SK-N-SH (cell line): ENCODE measurements around the gene TCEA3. TPM values are rescaled to one million over a fixed set of nuclear protein-coding genes. Genes with fewer than 3 reads are reported as not detected.

ENCODE experiments used
- CTCF ChIA-PET: fragments of 300-600, 350-600 bp; formaldehyde crosslinking; extraction: SDS; loops from one replicate; lab custom pipeline; 2021; lab: Yijun Ruan, JAX
- POLR2A ChIA-PET: fragments of 350-600 bp; sonication (Branson Sonifier 250); formaldehyde crosslinking; extraction: SDS; loops from one replicate; lab custom pipeline; 2020; ENCODE audit warnings: antibody characterized with exemption, inconsistent platforms; lab: Yijun Ruan, JAX
- DNase-seq: peaks from one replicate; pipeline ENCODE4 v3.0.0; 2012
- H2AFZ ChIP-seq: fragments of 200-600 bp; sonication (generic); 2 replicates; pipeline ENCODE4 v1.8.1; 2016; ENCODE audit warnings: antibody characterized with exemption, mild to moderate bottlenecking, low read depth
- H3F3A ChIP-seq: fragments of 200-600 bp; sonication (generic); replicated peaks from 2 replicates; pipeline ENCODE3; 2016; ENCODE audit warnings: antibody characterized with exemption, mild to moderate bottlenecking; ENCODE audit not compliant: insufficient read depth
- H3K27ac ChIP-seq, 2 experiments: fragments of 200-500 bp in 1 of 2; fragments of 200-600 bp in 1 of 2; sonication (Bioruptor generic) in 1 of 2; sonication (generic), shearing (Covaris generic) in 1 of 2; 2 replicates each; pipeline versions ENCODE4 v1.5.1 to v1.6.1; 2014 to 2016; ENCODE audit warnings: low read depth in 2 of 2, inconsistent platforms in 1 of 2, low read length in 1 of 2, mild to moderate bottlenecking in 1 of 2, mixed read lengths in 1 of 2
- H3K27me3 ChIP-seq: fragments of 200-600 bp; sonication (generic), shearing (Covaris generic); 2 replicates; pipeline ENCODE4 v1.6.1; 2016; ENCODE audit warnings: mixed run types; ENCODE audit not compliant: insufficient read depth
- H3K36me3 ChIP-seq, 2 experiments: fragments of 200-500 bp in 1 of 2; fragments of 200-600 bp in 1 of 2; sonication (Bioruptor generic) in 1 of 2; sonication (generic) in 1 of 2; replicated peaks in 1 of 2; 2 replicates each; pipeline versions ENCODE3 to v1.5.1; 2014 to 2016; ENCODE audit warnings: low read length in 1 of 2, mild to moderate bottlenecking in 1 of 2; ENCODE audit not compliant: insufficient read depth in 2 of 2, control insufficient read depth in 1 of 2
- H3K4me1 ChIP-seq, 2 experiments: fragments of 200-500 bp in 1 of 2; fragments of 200-600 bp in 1 of 2; sonication (Bioruptor generic) in 1 of 2; sonication (generic), shearing (Covaris generic) in 1 of 2; 2 replicates each; pipeline versions ENCODE4 v1.5.1 to v1.6.1; 2014 to 2016; ENCODE audit warnings: low read depth in 1 of 2, low read length in 1 of 2, mixed run types in 1 of 2; ENCODE audit not compliant: insufficient read depth in 2 of 2, control insufficient read depth in 1 of 2
- H3K4me2 ChIP-seq: fragments of 200-600 bp; sonication (generic), shearing (Covaris generic); 2 replicates; pipeline ENCODE4 v1.6.1; 2017; ENCODE audit warnings: mixed run types
- H3K4me3 ChIP-seq, 2 experiments: fragments of 200-500 bp in 1 of 2; fragments of 200-600 bp in 1 of 2; sonication (Bioruptor generic) in 1 of 2; sonication (generic), shearing (Covaris generic) in 1 of 2; 2 replicates each; pipeline versions ENCODE4 v1.5.1 to v1.8.1; 2014 to 2016; ENCODE audit warnings: low read depth in 2 of 2, inconsistent platforms in 1 of 2, low read length in 1 of 2, mild to moderate bottlenecking in 1 of 2, mixed read lengths in 1 of 2, moderate library complexity in 1 of 2
- H3K79me2 ChIP-seq: fragments of 200-600 bp; sonication (generic); 2 replicates; pipeline ENCODE4 v1.8.1; 2017; ENCODE audit warnings: mild to moderate bottlenecking; ENCODE audit not compliant: insufficient read depth
- H3K9ac ChIP-seq: fragments of 200-600 bp; sonication (generic); 2 replicates; pipeline ENCODE4 v1.6.1; 2017; ENCODE audit warnings: mixed run types
- H3K9me2 ChIP-seq: fragments of 200-600 bp; sonication (generic); 2 replicates; pipeline ENCODE4 v1.6.1; 2017; ENCODE audit warnings: mixed run types
- H3K9me3 ChIP-seq: fragments of 200-600 bp; sonication (generic); 2 replicates; pipeline ENCODE4 v1.6.1; 2017; ENCODE audit warnings: mixed run types, mild to moderate bottlenecking, moderate library complexity
- H4K20me1 ChIP-seq: fragments of 200-600 bp; sonication (generic); 2 replicates; pipeline ENCODE4 v1.6.1; 2017; ENCODE audit warnings: mild to moderate bottlenecking, mixed run types; ENCODE audit not compliant: insufficient read depth
- CHD2 ChIP-seq: fragments of 150-350 bp; IDR thresholded peaks from 2 replicates; pipeline ENCODE4 v1.6.1; 2018; ENCODE audit warnings: low read length; ENCODE audit not compliant: partially characterized antibody
- FOSL2 ChIP-seq: IDR thresholded peaks from 2 replicates; pipeline ENCODE4 v1.4.0; 2012; ENCODE audit warnings: low read depth, mild to moderate bottlenecking, moderate library complexity, borderline replicate concordance
- GABPA ChIP-seq: IDR thresholded peaks from 2 replicates; pipeline ENCODE4 v1.4.0; 2012; ENCODE audit warnings: low read depth, mild to moderate bottlenecking
- JUND ChIP-seq: IDR thresholded peaks from 2 replicates; pipeline ENCODE4 v1.4.0; 2012
- MEF2A ChIP-seq: IDR thresholded peaks from 2 replicates; pipeline ENCODE4 v1.4.0; 2012; ENCODE audit warnings: low read depth, borderline replicate concordance
- MXI1 ChIP-seq: IDR thresholded peaks from 2 replicates; pipeline ENCODE4 v1.6.1; 2012; ENCODE audit warnings: mild to moderate bottlenecking, low read depth, low read length, improper control_type of control experiment
- NFIC ChIP-seq: IDR thresholded peaks from 2 replicates; pipeline ENCODE4 v1.4.0; 2012; ENCODE audit warnings: borderline replicate concordance
- POLR2AphosphoS5 ChIP-seq: IDR thresholded peaks from 2 replicates; pipeline ENCODE4 v1.6.1; 2012; ENCODE audit warnings: low read depth, low read length
- RCOR1 ChIP-seq: fragments of 150-350 bp; IDR thresholded peaks from 2 replicates; pipeline ENCODE4 v1.6.1; 2017; ENCODE audit warnings: antibody characterized with exemption, low read length
- RFX5 ChIP-seq: IDR thresholded peaks from 2 replicates; pipeline ENCODE4 v1.6.1; 2012; ENCODE audit warnings: mild to moderate bottlenecking, improper control_type of control experiment, low read length
- RXRA ChIP-seq: IDR thresholded peaks from 2 replicates; pipeline ENCODE4 v1.4.0; 2012; ENCODE audit warnings: low read depth, mild to moderate bottlenecking, borderline replicate concordance
- SIN3A ChIP-seq: IDR thresholded peaks from 2 replicates; pipeline ENCODE4 v1.6.1; 2012; ENCODE audit warnings: low read depth, mild to moderate bottlenecking, low read length, moderate library complexity, borderline replicate concordance
- SMC3 ChIP-seq: IDR thresholded peaks from 2 replicates; pipeline ENCODE4 v1.6.1; 2012; ENCODE audit warnings: low read depth, low read length, improper control_type of control experiment
- TAF1 ChIP-seq: IDR thresholded peaks from 2 replicates; pipeline ENCODE4 v1.6.1; 2012; ENCODE audit warnings: low read depth, mild to moderate bottlenecking, low read length, moderate library complexity, borderline replicate concordance
- TCF12 ChIP-seq: IDR thresholded peaks from 2 replicates; pipeline ENCODE4 v1.4.0; 2012
- WGBS: methylation state at CpG from one replicate; pipeline ENCODE4 v1.1.6; 2017; ENCODE audit warnings: low lambda C conversion rate; 5-methylcytosine and 5-hydroxymethylcytosine counted together
- polyA plus RNA-seq, 3 experiments: library from polyadenylated mRNA; depleted of rRNA; stranded (reverse); fragments of >200 nt; gene quantifications; 2 replicates each; pipeline ENCODE4 v1.2.3, GENCODE V29; 2012
- TF ChIP-seq, protein P1 (sequence below): fragments of 150-350 bp; IDR thresholded peaks from 2 replicates; pipeline ENCODE4 v1.6.1; 2016; ENCODE audit warnings: mild to moderate bottlenecking, low read depth, low read length
- TF ChIP-seq, protein P2 (sequence below): IDR thresholded peaks from 2 replicates; pipeline ENCODE4 v1.6.1; 2012; ENCODE audit warnings: mild to moderate bottlenecking, low read depth, low read length, moderate library complexity
- TF ChIP-seq, protein P3 (sequence below): IDR thresholded peaks from 2 replicates; pipeline ENCODE4 v1.4.0; 2012; ENCODE audit warnings: low read depth
- TF ChIP-seq, protein P4 (sequence below): IDR thresholded peaks from 2 replicates; pipeline ENCODE4; 2012
- TF ChIP-seq, protein P5 (sequence below): fragments of 150-350 bp; IDR thresholded peaks from 2 replicates; pipeline ENCODE4 v1.6.1; 2017; ENCODE audit warnings: antibody characterized with exemption, low read length, low read depth, borderline replicate concordance
- TF ChIP-seq, protein P6 (sequence below): IDR thresholded peaks from 2 replicates; pipeline ENCODE4 v1.4.0; 2012; ENCODE audit warnings: low read depth, borderline replicate concordance

The TCEA3 gene
- polyA plus RNA-seq, 1 of the 3 experiments (the other 2 are of a cell fraction) = 1.1 TPM

DNA sequence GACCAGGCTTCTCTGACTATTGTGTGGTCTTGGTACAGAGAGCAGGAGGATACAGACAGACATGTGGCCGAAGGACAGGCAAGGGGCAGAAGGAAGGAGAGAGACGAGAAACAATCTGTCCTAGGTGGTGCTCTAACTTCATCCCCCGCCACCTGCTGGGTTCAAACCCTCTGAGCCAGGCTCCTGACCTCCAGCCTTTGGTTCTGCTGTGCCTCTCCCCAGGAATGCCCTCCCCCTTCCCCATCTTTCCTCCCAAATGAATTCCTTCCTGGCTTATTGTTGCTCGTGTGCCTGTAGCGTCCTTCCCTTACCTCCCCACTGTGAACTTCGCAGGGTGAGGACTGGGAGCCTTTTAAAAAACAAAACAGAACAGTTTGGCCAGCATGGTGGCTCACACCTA is 5.4 kb downstream of the TCEA3 start:
- WGBS = 92% methylated on average over 6 of the region's 6 CpGs
- Histone ChIP-seq H3K27ac (no peak overlapping the region), H4K20me1 (no peaks in the 10 kb centered on the region), H2AFZ (no peak overlapping the region), H3K9me3 (no peaks in the 10 kb centered on the region), H3K9ac (no peak overlapping the region), H3K79me2 (no peaks in the 10 kb centered on the region), H3K36me3 (no peaks in the 10 kb centered on the region), H3K27me3 (no peaks in the 10 kb centered on the region), H3K4me1 (peaks cover 0 to 33% of the 10 kb centered on the region in 2 experiments; a peak in 1 of 4 replicates), H3F3A (no peaks in the 10 kb centered on the region), H3K4me2 (no peak overlapping the region), H3K4me3 (no peak overlapping the region), H3K9me2 (no peaks in the 10 kb centered on the region)
- ChIA-PET CTCF (interaction anchor here (0.9 to 5.6 kb wide), 2 partner anchors 15 to 218 kb away, joined by 3 to 42 read pairs; no protein-coding TSS in a partner anchor), POLR2A (no interaction called here)
- DNase-seq = no peak
- TF ChIP-seq POLR2AphosphoS5 = no peak
- TF ChIP-seq GABPA = no peak

DNA sequence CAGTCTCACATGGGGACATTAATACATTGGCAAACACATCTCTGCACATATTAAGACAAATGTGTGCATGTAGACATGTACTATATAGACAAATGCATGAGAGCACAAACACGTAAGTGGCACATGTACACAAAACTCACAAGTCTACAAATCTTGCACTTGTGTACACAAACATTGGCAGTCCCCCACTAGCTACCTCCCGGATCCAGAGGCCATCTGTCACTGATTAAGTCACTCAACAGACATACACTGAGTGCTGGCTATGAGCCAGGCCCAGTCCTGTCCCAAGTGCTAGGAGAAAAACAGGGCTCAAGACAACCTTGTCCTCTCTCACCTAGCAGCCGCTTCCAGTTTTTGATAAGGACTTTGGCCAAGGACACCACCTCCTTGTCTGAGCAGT is 7.0 kb downstream of the TCEA3 start:
- ChIA-PET POLR2A (interaction anchor here (0.6 to 1.1 kb wide), 4 partner anchors 13 to 73 kb away, joined by 3 read pairs; partner anchors contain the start of gene HNRNPR), CTCF (interaction anchor here (1.0 to 5.6 kb wide), 3 partner anchors 9 to 80 kb away, joined by 3 to 42 read pairs (median 3); no protein-coding TSS in a partner anchor)
- peak; percentile 87 for DNase-seq
- Histone ChIP-seq H3K27me3 (no peaks in the 10 kb centered on the region), H3K36me3 (no peaks in the 10 kb centered on the region), H3K9ac (no peak overlapping the region), H3K4me2 (no peak overlapping the region; the same call in 1 of the 2 replicates), H3K79me2 (no peaks in the 10 kb centered on the region), H3K27ac (peak overlapping the region in 1 of 2 experiments; percentile 80; a peak in 2 of 4 replicates), H3K9me3 (no peaks in the 10 kb centered on the region), H3F3A (peaks cover 4% of the 10 kb centered on the region), H4K20me1 (no peaks in the 10 kb centered on the region), H3K4me3 (no peak overlapping the region), H3K4me1 (peaks cover 0 to 22% of the 10 kb centered on the region in 2 experiments; a peak in 1 of 4 replicates), H3K9me2 (no peaks in the 10 kb centered on the region), H2AFZ (no peak overlapping the region)
- 37% methylated on average over 3 of the region's 3 CpGs for WGBS
- TF ChIP-seq GABPA (no peak), JUND (no peak), RCOR1 (peak; percentile 56), RFX5 (no peak), MXI1 (no peak), FOSL2 (no peak), TCF12 (peak; percentile 63), CHD2 (peak; percentile 48), NFIC (peak; percentile 39; the same call in 1 of the 2 replicates), RXRA (no peak), TAF1 (no peak), SMC3 (no peak), SIN3A (no peak), MEF2A (no peak)
- TF ChIP-seq, protein P1, sequence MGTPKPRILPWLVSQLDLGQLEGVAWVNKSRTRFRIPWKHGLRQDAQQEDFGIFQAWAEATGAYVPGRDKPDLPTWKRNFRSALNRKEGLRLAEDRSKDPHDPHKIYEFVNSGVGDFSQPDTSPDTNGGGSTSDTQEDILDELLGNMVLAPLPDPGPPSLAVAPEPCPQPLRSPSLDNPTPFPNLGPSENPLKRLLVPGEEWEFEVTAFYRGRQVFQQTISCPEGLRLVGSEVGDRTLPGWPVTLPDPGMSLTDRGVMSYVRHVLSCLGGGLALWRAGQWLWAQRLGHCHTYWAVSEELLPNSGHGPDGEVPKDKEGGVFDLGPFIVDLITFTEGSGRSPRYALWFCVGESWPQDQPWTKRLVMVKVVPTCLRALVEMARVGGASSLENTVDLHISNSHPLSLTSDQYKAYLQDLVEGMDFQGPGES = no peak
- TF ChIP-seq, protein P2, sequence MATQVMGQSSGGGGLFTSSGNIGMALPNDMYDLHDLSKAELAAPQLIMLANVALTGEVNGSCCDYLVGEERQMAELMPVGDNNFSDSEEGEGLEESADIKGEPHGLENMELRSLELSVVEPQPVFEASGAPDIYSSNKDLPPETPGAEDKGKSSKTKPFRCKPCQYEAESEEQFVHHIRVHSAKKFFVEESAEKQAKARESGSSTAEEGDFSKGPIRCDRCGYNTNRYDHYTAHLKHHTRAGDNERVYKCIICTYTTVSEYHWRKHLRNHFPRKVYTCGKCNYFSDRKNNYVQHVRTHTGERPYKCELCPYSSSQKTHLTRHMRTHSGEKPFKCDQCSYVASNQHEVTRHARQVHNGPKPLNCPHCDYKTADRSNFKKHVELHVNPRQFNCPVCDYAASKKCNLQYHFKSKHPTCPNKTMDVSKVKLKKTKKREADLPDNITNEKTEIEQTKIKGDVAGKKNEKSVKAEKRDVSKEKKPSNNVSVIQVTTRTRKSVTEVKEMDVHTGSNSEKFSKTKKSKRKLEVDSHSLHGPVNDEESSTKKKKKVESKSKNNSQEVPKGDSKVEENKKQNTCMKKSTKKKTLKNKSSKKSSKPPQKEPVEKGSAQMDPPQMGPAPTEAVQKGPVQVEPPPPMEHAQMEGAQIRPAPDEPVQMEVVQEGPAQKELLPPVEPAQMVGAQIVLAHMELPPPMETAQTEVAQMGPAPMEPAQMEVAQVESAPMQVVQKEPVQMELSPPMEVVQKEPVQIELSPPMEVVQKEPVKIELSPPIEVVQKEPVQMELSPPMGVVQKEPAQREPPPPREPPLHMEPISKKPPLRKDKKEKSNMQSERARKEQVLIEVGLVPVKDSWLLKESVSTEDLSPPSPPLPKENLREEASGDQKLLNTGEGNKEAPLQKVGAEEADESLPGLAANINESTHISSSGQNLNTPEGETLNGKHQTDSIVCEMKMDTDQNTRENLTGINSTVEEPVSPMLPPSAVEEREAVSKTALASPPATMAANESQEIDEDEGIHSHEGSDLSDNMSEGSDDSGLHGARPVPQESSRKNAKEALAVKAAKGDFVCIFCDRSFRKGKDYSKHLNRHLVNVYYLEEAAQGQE = no peak
- TF ChIP-seq, protein P3, sequence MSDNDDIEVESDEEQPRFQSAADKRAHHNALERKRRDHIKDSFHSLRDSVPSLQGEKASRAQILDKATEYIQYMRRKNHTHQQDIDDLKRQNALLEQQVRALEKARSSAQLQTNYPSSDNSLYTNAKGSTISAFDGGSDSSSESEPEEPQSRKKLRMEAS = no peak
- TF ChIP-seq, protein P4, sequence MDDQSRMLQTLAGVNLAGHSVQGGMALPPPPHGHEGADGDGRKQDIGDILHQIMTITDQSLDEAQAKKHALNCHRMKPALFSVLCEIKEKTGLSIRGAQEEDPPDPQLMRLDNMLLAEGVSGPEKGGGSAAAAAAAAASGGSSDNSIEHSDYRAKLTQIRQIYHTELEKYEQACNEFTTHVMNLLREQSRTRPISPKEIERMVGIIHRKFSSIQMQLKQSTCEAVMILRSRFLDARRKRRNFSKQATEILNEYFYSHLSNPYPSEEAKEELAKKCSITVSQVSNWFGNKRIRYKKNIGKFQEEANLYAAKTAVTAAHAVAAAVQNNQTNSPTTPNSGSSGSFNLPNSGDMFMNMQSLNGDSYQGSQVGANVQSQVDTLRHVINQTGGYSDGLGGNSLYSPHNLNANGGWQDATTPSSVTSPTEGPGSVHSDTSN = no peak
- TF ChIP-seq, protein P5, sequence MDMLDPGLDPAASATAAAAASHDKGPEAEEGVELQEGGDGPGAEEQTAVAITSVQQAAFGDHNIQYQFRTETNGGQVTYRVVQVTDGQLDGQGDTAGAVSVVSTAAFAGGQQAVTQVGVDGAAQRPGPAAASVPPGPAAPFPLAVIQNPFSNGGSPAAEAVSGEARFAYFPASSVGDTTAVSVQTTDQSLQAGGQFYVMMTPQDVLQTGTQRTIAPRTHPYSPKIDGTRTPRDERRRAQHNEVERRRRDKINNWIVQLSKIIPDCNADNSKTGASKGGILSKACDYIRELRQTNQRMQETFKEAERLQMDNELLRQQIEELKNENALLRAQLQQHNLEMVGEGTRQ = no peak
- TF ChIP-seq, protein P6, sequence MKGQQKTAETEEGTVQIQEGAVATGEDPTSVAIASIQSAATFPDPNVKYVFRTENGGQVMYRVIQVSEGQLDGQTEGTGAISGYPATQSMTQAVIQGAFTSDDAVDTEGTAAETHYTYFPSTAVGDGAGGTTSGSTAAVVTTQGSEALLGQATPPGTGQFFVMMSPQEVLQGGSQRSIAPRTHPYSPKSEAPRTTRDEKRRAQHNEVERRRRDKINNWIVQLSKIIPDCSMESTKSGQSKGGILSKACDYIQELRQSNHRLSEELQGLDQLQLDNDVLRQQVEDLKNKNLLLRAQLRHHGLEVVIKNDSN = no peak
